GM12878 (cell line): ENCODE results near the gene NECAB3. TPM values are rescaled to one million over a fixed set of nuclear protein-coding genes. Genes with fewer than 3 reads are reported as not detected.
A peak's percentile ranks its signal among the peaks of the same experiment; 100 is the strongest.

Experiments used
- EGR1 ChIP-seq, 2 experiments: IDR thresholded peaks; 1 replicate in 1 of 2; 2 replicates in 1 of 2; pipeline ENCODE4 v1.6.1; 2011 to 2012; ENCODE audit warnings: low read depth in 2 of 2, low read length in 2 of 2, borderline replicate concordance in 1 of 2, mild to moderate bottlenecking in 1 of 2, moderate library complexity in 1 of 2
- ETV6 ChIP-seq, 2 experiments: fragments of 450-650 bp in 1 of 2; IDR thresholded peaks in 1 of 2; conservative IDR thresholded peaks in 1 of 2; 2 replicates each; pipeline ENCODE4 v1.6.1; 2014; ENCODE audit warnings: antibody characterized with exemption in 1 of 2, borderline replicate concordance in 1 of 2, low read depth in 1 of 2, mild to moderate bottlenecking in 1 of 2, moderate library complexity in 1 of 2
- FOXM1 ChIP-seq: IDR thresholded peaks from 2 replicates; pipeline ENCODE4 v1.6.1; 2012; ENCODE audit warnings: low read depth, mild to moderate bottlenecking, inconsistent platforms, low read length, moderate library complexity
- HDAC6 ChIP-seq: fragments of 200-600 bp; sonication (generic); IDR thresholded peaks from one replicate; pipeline ENCODE4 v1.8.0; 2017; ENCODE audit warnings: antibody characterized with exemption; ENCODE audit not compliant: unreplicated experiment
- IKZF1 ChIP-seq: fragments of 450-650 bp; conservative IDR thresholded peaks from 2 replicates; pipeline ENCODE4 v1.6.1; 2017; ENCODE audit warnings: antibody characterized with exemption, mild to moderate bottlenecking
- KDM1A ChIP-seq: fragments of 200-600 bp; sonication (generic); IDR thresholded peaks from 2 replicates; pipeline ENCODE4 v1.6.1; 2016; ENCODE audit warnings: borderline replicate concordance
- NFYA ChIP-seq: IDR thresholded peaks from 2 replicates; pipeline ENCODE4 v1.6.1; 2011; ENCODE audit warnings: low read depth, mild to moderate bottlenecking, low read length, improper control_type of control experiment, borderline replicate concordance
- NR2C1 ChIP-seq: fragments of 450-650 bp; IDR thresholded peaks from 2 replicates; pipeline ENCODE4 v1.6.1; 2017; ENCODE audit warnings: antibody characterized with exemption, mild to moderate bottlenecking, moderate library complexity
- PML ChIP-seq: IDR thresholded peaks from 2 replicates; pipeline ENCODE4 v1.6.1; 2012; ENCODE audit warnings: low read length, inconsistent platforms
- POLR2A ChIP-seq: IDR thresholded peaks from 2 replicates; pipeline ENCODE4 v1.6.1; 2011; ENCODE audit warnings: low read depth, mild to moderate bottlenecking, low read length
- RCOR1 ChIP-seq: conservative IDR thresholded peaks from 2 replicates; pipeline ENCODE4 v1.6.1; 2012; ENCODE audit warnings: low read depth, low read length, improper control_type of control experiment
- RUNX3 ChIP-seq: IDR thresholded peaks from 2 replicates; pipeline ENCODE4 v1.6.1; 2012; ENCODE audit warnings: low read length, inconsistent platforms
- SIX5 ChIP-seq: IDR thresholded peaks from 2 replicates; pipeline ENCODE4 v1.6.1; 2011; ENCODE audit warnings: mild to moderate bottlenecking, low read depth, low read length, moderate library complexity; ENCODE audit not compliant: severe bottlenecking
- SMAD5 ChIP-seq: IDR thresholded peaks from 2 replicates; pipeline ENCODE4 v1.6.1; 2016; ENCODE audit warnings: antibody characterized with exemption, low read depth
- SPI1 ChIP-seq: IDR thresholded peaks from 2 replicates; pipeline ENCODE4 v1.6.1; 2011; ENCODE audit warnings: low read depth, mild to moderate bottlenecking, low read length, moderate library complexity, borderline replicate concordance; ENCODE audit not compliant: insufficient read depth
- SUPT20H ChIP-seq: IDR thresholded peaks from 2 replicates; pipeline ENCODE4 v1.6.1; 2011; ENCODE audit warnings: low read depth, mild to moderate bottlenecking, low read length, moderate library complexity, borderline replicate concordance; ENCODE audit not compliant: control insufficient read depth
- TCF12 ChIP-seq: IDR thresholded peaks from 2 replicates; pipeline ENCODE4 v1.6.1; 2011; ENCODE audit warnings: low read depth, mild to moderate bottlenecking, low read length
- ZNF274 ChIP-seq: IDR thresholded peaks from one replicate; pipeline ENCODE4 v1.8.0; 2011; ENCODE audit not compliant: insufficient read length, insufficient read depth
- polyA plus RNA-seq, 11 experiments: library from polyadenylated mRNA; depleted of rRNA in 4 of 11; unstranded in 6 of 11; stranded (reverse) in 5 of 11; fragments of >200 nt; fragmentation: Nextera tagmentation in 4 of 11; fragmentation: Illumina TruSeq in 1 of 11; extraction: Ambion mirVana in 4 of 11; extraction: Trizol in 1 of 11; gene quantifications; 1 replicate in 1 of 11; 2 replicates in 10 of 11; pipeline versions ENCODE4 v1.2.1 to v1.2.3, GENCODE V29; 2011 to 2016; ENCODE audit warnings: inconsistent platforms in 2 of 11, missing spikeins in 2 of 11, low read depth in 1 of 11
- total RNA-seq, 4 experiments: library from RNA; depleted of rRNA in 3 of 4; stranded (reverse); fragments of >200 nt in 3 of 4; fragmentation: Illumina TruSeq in 1 of 4; extraction: Trizol in 1 of 4; gene quantifications; 2 replicates each; pipeline versions ENCODE4 v1.2.1 to v1.2.3, GENCODE V29; 2013 to 2021
- TF ChIP-seq, protein P1 (sequence below): fragments of 450-650 bp; IDR thresholded peaks from 2 replicates; pipeline ENCODE4 v1.6.1; 2017; ENCODE audit warnings: mild to moderate bottlenecking, moderate library complexity
- TF ChIP-seq, protein P2 (sequence below): fragments of 150-350 bp; IDR thresholded peaks from 2 replicates; pipeline ENCODE4 v1.6.1; 2016; ENCODE audit warnings: low read depth, low read length
- TF ChIP-seq, protein P3 (sequence below): fragments of 450-650 bp; IDR thresholded peaks from 2 replicates; pipeline ENCODE4 v1.6.1; 2016; ENCODE audit warnings: mild to moderate bottlenecking

NECAB3 gene
- total and polyA plus RNA-seq, 10 of the 15 experiments (the other 5 are each of a cell fraction or from before 2014, with no cell fraction given) = 0.21 to 17.0 (median 7.2) TPM

DNA sequence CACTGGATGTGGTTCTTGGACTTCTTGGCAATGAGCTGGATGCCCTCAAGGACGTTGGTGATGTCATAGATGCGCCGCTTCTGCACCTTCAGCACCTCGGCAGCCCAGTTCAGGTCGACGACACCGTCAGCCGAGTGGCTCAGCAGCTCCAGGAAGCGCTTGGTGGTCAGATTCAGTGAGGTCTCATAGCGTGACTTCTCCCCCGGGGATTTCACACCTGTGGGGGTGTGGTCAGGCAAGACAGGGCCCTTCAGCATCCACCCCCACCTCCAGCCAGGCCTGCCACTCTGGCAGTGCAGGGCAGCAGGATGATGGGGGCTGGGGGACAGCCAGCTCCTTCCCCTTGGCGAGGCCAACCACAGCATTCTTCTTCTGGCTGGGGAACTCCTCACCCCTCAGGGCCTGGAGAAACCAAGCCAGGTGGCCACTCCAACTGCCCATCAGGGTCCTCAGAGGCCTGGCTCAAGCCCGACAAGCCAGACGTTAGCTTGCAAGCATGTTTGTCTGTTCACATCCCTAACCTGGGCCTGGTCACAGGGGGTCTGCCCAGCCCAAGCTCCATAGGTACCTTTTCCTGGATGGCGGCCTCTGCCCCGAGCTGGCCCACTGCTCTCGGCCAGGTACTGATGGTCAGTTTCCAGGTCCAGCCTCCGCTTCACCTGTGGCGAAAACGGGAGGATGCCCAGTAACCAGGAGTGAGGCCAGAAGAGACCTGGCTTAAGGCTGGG is 5.7 kb upstream of the NECAB3 start (continued):
- TF ChIP-seq, protein P1, sequence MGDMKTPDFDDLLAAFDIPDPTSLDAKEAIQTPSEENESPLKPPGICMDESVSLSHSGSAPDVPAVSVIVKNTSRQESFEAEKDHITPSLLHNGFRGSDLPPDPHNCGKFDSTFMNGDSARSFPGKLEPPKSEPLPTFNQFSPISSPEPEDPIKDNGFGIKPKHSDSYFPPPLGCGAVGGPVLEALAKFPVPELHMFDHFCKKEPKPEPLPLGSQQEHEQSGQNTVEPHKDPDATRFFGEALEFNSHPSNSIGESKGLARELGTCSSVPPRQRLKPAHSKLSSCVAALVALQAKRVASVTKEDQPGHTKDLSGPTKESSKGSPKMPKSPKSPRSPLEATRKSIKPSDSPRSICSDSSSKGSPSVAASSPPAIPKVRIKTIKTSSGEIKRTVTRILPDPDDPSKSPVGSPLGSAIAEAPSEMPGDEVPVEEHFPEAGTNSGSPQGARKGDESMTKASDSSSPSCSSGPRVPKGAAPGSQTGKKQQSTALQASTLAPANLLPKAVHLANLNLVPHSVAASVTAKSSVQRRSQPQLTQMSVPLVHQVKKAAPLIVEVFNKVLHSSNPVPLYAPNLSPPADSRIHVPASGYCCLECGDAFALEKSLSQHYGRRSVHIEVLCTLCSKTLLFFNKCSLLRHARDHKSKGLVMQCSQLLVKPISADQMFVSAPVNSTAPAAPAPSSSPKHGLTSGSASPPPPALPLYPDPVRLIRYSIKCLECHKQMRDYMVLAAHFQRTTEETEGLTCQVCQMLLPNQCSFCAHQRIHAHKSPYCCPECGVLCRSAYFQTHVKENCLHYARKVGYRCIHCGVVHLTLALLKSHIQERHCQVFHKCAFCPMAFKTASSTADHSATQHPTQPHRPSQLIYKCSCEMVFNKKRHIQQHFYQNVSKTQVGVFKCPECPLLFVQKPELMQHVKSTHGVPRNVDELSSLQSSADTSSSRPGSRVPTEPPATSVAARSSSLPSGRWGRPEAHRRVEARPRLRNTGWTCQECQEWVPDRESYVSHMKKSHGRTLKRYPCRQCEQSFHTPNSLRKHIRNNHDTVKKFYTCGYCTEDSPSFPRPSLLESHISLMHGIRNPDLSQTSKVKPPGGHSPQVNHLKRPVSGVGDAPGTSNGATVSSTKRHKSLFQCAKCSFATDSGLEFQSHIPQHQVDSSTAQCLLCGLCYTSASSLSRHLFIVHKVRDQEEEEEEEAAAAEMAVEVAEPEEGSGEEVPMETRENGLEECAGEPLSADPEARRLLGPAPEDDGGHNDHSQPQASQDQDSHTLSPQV = no peak
- TF ChIP-seq SPI1 (no peak), ZNF274 (no peak), POLR2A (peak; percentile 64), ETV6 (conservative IDR thresholded peaks at IDR 0.05 in 1 of 2, IDR thresholded peaks at IDR 0.05 in 1 of 2; ENCODE audit: borderline replicate concordance in 1 of 2, low read depth in 1 of 2) (0 out of 4 replicates have a peak, but pooled peaks of 1 of the 2 experiments have one; percentile 14), SUPT20H (no peak), FOXM1 (no peak), NR2C1 (no peak), EGR1 (IDR thresholded peaks at IDR 0.05; ENCODE audit: borderline replicate concordance in 1 of 2, low read depth in 2 of 2, low read length in 2 of 2) (0 out of 3 replicates have a peak, but pooled peaks of 1 of the 2 experiments have one; percentile 21), TCF12 (peak; percentile 66; the same call in 1 of the 2 replicates), KDM1A (no peak), RUNX3 (peak; percentile 84), SMAD5 (no peak), PML (no peak), IKZF1 (peak; percentile 12; the same call in 1 of the 2 replicates), RCOR1 (no peak), NFYA (no peak), SIX5 (no peak), HDAC6 (no peak)
- TF ChIP-seq, protein P2, sequence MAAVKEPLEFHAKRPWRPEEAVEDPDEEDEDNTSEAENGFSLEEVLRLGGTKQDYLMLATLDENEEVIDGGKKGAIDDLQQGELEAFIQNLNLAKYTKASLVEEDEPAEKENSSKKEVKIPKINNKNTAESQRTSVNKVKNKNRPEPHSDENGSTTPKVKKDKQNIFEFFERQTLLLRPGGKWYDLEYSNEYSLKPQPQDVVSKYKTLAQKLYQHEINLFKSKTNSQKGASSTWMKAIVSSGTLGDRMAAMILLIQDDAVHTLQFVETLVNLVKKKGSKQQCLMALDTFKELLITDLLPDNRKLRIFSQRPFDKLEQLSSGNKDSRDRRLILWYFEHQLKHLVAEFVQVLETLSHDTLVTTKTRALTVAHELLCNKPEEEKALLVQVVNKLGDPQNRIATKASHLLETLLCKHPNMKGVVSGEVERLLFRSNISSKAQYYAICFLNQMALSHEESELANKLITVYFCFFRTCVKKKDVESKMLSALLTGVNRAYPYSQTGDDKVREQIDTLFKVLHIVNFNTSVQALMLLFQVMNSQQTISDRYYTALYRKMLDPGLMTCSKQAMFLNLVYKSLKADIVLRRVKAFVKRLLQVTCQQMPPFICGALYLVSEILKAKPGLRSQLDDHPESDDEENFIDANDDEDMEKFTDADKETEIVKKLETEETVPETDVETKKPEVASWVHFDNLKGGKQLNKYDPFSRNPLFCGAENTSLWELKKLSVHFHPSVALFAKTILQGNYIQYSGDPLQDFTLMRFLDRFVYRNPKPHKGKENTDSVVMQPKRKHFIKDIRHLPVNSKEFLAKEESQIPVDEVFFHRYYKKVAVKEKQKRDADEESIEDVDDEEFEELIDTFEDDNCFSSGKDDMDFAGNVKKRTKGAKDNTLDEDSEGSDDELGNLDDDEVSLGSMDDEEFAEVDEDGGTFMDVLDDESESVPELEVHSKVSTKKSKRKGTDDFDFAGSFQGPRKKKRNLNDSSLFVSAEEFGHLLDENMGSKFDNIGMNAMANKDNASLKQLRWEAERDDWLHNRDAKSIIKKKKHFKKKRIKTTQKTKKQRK = no peak
- TF ChIP-seq, protein P3, sequence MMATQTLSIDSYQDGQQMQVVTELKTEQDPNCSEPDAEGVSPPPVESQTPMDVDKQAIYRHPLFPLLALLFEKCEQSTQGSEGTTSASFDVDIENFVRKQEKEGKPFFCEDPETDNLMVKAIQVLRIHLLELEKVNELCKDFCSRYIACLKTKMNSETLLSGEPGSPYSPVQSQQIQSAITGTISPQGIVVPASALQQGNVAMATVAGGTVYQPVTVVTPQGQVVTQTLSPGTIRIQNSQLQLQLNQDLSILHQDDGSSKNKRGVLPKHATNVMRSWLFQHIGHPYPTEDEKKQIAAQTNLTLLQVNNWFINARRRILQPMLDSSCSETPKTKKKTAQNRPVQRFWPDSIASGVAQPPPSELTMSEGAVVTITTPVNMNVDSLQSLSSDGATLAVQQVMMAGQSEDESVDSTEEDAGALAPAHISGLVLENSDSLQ = peak; percentile 70
